DND-41 (cell line): Measurements from ENCODE around the gene ZNF841.

Experiments
- ATAC-seq: fragments of 200-7000 bp; cut with Tn5 transposase; 3 replicates; pipeline ENCODE4 v1.9.1; 2021; ENCODE audit warnings: low read depth; ENCODE audit not compliant: insufficient read depth
- DNase-seq: peaks from one replicate; pipeline ENCODE4 v3.0.0-alpha.2; 2020
- H2AFZ ChIP-seq: 2 replicates; pipeline ENCODE4 v1.6.0; 2012; ENCODE audit warnings: low read depth, low read length
- H3K27ac ChIP-seq: 2 replicates; pipeline ENCODE4 v1.5.1; 2012; ENCODE audit warnings: low read length, inconsistent platforms
- H3K27me3 ChIP-seq: fragments of 200-600 bp; sonication (generic); 2 replicates; pipeline ENCODE4 v1.6.0; 2012; ENCODE audit warnings: low read length, mild to moderate bottlenecking, inconsistent platforms; ENCODE audit not compliant: insufficient read depth, poor library complexity
- H3K36me3 ChIP-seq: 2 replicates; pipeline ENCODE4 v1.5.1; 2012; ENCODE audit warnings: low read length, inconsistent platforms; ENCODE audit not compliant: insufficient read depth
- H3K4me1 ChIP-seq: 2 replicates; pipeline ENCODE4 v1.5.1; 2012; ENCODE audit warnings: mild to moderate bottlenecking, low read length; ENCODE audit not compliant: insufficient read depth
- H3K4me2 ChIP-seq: 2 replicates; pipeline ENCODE4 v1.6.0; 2012; ENCODE audit warnings: mild to moderate bottlenecking, moderate library complexity, low read length, inconsistent platforms; ENCODE audit not compliant: insufficient read depth
- H3K4me3 ChIP-seq, 2 experiments: fragments of 200-600 bp in 1 of 2; shearing (Covaris generic) in 1 of 2; 2 replicates each; pipeline ENCODE4 v1.5.1; 2012 to 2016; ENCODE audit warnings: inconsistent platforms in 2 of 2, low read length in 2 of 2, mild to moderate bottlenecking in 2 of 2, low read depth in 1 of 2, moderate library complexity in 1 of 2
- H3K79me2 ChIP-seq: 2 replicates; pipeline ENCODE4 v1.6.0; 2012; ENCODE audit warnings: low read length, inconsistent platforms; ENCODE audit not compliant: insufficient read depth
- H3K9ac ChIP-seq: 2 replicates; pipeline ENCODE4 v1.6.0; 2012; ENCODE audit warnings: low read depth, mild to moderate bottlenecking, inconsistent platforms, low read length, moderate library complexity
- H3K9me3 ChIP-seq: 2 replicates; pipeline ENCODE4 v1.5.1; 2012; ENCODE audit warnings: low read length, moderate library complexity, mild to moderate bottlenecking, inconsistent platforms; ENCODE audit not compliant: insufficient read depth, severe bottlenecking
- H4K20me1 ChIP-seq: 2 replicates; pipeline ENCODE4 v1.6.0; 2012; ENCODE audit warnings: low read length; ENCODE audit not compliant: insufficient read depth
- CTCF ChIP-seq: IDR thresholded peaks from 2 replicates; pipeline ENCODE4 v1.5.1; 2012; ENCODE audit warnings: borderline replicate concordance, low read length, moderate library complexity, mild to moderate bottlenecking; ENCODE audit not compliant: poor library complexity, severe bottlenecking; ENCODE audit errors: extremely low read depth
- EZH2 ChIP-seq: IDR thresholded peaks from 3 replicates; pipeline ENCODE4 v1.6.1; 2012; ENCODE audit warnings: borderline replicate concordance, low read depth, mild to moderate bottlenecking, moderate library complexity, low read length, inconsistent platforms; ENCODE audit not compliant: severe bottlenecking

Gene ZNF841

GRCh38 chr19:52140032-52140710 is 44.6 kb upstream of the ZNF841 start:
- DNase-seq (no peak), ATAC-seq (peak; percentile 86)
- H3K4me2 ChIP-seq, result peak overlapping the region; percentile 71
- TF ChIP-seq CTCF (no peak), EZH2 (no peak)
- peak overlapping the region; percentile 81 for H2AFZ ChIP-seq
- H3K9ac ChIP-seq, result peak overlapping the region; percentile 50
- peak overlapping the region in 1 of 2 experiments; percentile 73; a peak in 3 of 4 replicates for H3K4me3 ChIP-seq
- H3K4me1 ChIP-seq, result peaks cover 24% of the 10 kb centered on the region
- no peaks in the 10 kb centered on the region for H4K20me1 ChIP-seq
- H3K27ac ChIP-seq, result peak overlapping the region; percentile 53
- no peaks in the 10 kb centered on the region for H3K27me3 ChIP-seq
- H3K79me2 ChIP-seq, result peaks cover 43% of the 10 kb centered on the region
- peaks cover 13% of the 10 kb centered on the region for H3K9me3 ChIP-seq
- H3K36me3 ChIP-seq, result peaks cover 18% of the 10 kb centered on the region

GRCh38 chr19:52139252-52140031 is 43.9 kb upstream of the ZNF841 start, which contains the start of gene ZNF616:
Gene ZNF616 (minus strand): TSS chr19:52139938. CDS start chr19:52130512, 9,426 bp downstream.
- Histone ChIP-seq H3K79me2 (peaks cover 50% of the 10 kb centered on the region), H3K4me2 (peak within 1 kb of the TSS; percentile 95), H3K9ac (peak within 1 kb of the TSS; percentile 77), H3K36me3 (peaks cover 25% of the 10 kb centered on the region), H4K20me1 (no peaks in the 10 kb centered on the region), H3K4me3 (peak within 1 kb of the TSS; percentile 63 to 73), H3K9me3 (peaks cover 19% of the 10 kb centered on the region), H3K27me3 (no peaks in the 10 kb centered on the region), H2AFZ (peak within 1 kb of the TSS; percentile 88), H3K4me1 (peaks cover 24% of the 10 kb centered on the region), H3K27ac (peak within 1 kb of the TSS; percentile 86)
- DNase-seq (peak; percentile 98), ATAC-seq (peak; percentile 79)
- TF ChIP-seq EZH2 (no peak), CTCF (peak; percentile 89)

GRCh38 chr19:52138983-52139251 is 43.4 kb upstream of the ZNF841 start:
- Histone ChIP-seq H3K27ac (peak overlapping the region; percentile 86), H3K36me3 (peaks cover 30% of the 10 kb centered on the region), H3K9me3 (peaks cover 24% of the 10 kb centered on the region), H3K27me3 (no peaks in the 10 kb centered on the region), H3K4me3 (peak overlapping the region; percentile 63 to 73), H4K20me1 (no peaks in the 10 kb centered on the region), H3K4me1 (peaks cover 24% of the 10 kb centered on the region), H3K9ac (peak overlapping the region; percentile 77), H3K79me2 (peaks cover 55% of the 10 kb centered on the region), H3K4me2 (peak overlapping the region; percentile 95), H2AFZ (peak overlapping the region; percentile 88)
- ATAC-seq (0 out of 3 replicates have a peak, but pooled peaks have one; percentile 4), DNase-seq (no peak)
- TF ChIP-seq CTCF (no peak), EZH2 (no peak)
